H7 (cell line): ENCODE data around the gene CIAO1. TPM values are rescaled to one million over a fixed set of nuclear protein-coding genes. Genes with fewer than 3 reads are reported as not detected.

Source experiments
- DNase-seq: peaks from one replicate; pipeline ENCODE4 v3.0.0; 2012
- H3K27me3 ChIP-seq: 2 replicates; pipeline ENCODE4 v1.6.0; 2011; ENCODE audit warnings: mild to moderate bottlenecking, low read length; ENCODE audit not compliant: control insufficient read depth, insufficient read depth
- H3K36me3 ChIP-seq: replicated peaks from 2 replicates; pipeline ENCODE4 v1.5.1; 2011; ENCODE audit warnings: low read length; ENCODE audit not compliant: control insufficient read depth, insufficient read depth
- H3K4me3 ChIP-seq: 2 replicates; pipeline ENCODE4 v1.5.1; 2011; ENCODE audit warnings: low read depth, mild to moderate bottlenecking, control low read depth, low read length, moderate library complexity; ENCODE audit not compliant: insufficient read depth
- total RNA-seq: library from RNA; depleted of rRNA; stranded (reverse); fragments of >200 nt; shearing (Covaris generic); gene quantifications from 2 replicates; pipeline ENCODE4 v1.2.3, GENCODE V29; 2014; rRNA removed

The CIAO1 gene
- total RNA-seq, 1 experiment from 2014 or later: 111 TPM

DNA sequence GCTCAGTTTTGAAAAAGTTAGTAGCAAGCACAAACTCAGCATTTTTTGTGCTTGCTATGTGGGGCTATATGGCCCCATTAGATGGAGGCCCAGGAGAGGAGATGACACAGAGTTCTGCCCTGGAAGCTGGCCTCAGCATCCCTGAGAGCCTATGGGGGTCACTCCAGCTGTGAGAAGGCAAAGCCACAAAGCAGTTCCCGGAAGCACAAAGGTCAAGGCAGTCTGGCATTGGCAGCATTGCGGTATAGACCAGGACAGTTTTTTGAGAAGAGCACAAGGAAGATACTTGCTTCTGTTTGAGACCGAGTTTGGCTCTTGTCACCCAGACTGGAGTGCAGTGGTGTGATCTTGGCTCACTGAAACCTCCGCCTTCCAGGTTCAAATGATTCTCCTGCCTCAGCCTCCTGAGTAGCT, 51.6 kb downstream of the CIAO1 start:
- no peaks in the 10 kb centered on the region for H3K36me3 ChIP-seq
- peaks cover 33% of the 10 kb centered on the region for H3K27me3 ChIP-seq
- H3K4me3 ChIP-seq: no peak overlapping the region
- DNase-seq: no peak

DNA sequence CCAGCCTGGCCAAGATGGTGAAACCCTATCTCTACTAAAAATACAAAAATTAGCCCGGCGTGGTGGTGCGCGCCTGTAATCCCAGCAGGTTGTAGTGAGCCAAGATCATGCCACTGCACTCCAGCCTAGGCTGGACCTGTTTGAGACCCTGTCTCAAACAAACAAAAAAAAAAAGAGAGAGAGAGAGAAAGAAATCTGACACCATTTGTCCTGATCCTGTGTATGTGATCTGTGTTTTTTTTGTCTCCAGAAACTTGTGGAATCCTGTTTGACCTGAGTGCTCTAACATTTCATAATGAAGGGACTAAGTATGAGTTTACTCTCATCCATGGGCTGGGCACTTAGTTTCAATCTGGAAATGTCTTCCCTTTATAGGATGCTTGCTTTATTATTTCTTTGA, 52.7 kb downstream of the CIAO1 start:
- Histone ChIP-seq H3K4me3 (no peak overlapping the region), H3K36me3 (no peaks in the 10 kb centered on the region), H3K27me3 (peaks cover 43% of the 10 kb centered on the region)
- no peak for DNase-seq

DNA sequence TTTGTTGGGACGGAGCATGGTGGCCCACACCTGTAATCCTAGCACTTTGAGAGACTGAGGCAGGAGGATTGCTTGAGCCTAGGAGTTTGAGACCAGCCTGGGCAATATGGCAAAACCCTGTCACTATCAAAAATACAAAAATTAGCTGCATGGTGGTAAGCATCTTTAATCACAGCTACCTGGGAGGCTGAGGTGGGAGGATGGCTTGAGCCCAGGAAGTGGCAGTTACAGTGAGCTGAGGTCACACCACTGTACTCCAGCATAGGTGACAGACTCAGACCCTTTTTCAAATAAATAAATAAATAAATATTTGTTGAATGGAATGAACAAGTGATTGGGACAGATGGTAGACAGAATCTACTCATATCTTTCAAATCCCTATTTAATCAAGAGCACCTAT, 53.4 kb downstream of the CIAO1 start:
- no peak for DNase-seq
- H3K36me3 ChIP-seq: no peaks in the 10 kb centered on the region
- no peak overlapping the region for H3K4me3 ChIP-seq
- H3K27me3 ChIP-seq: peaks cover 46% of the 10 kb centered on the region

DNA sequence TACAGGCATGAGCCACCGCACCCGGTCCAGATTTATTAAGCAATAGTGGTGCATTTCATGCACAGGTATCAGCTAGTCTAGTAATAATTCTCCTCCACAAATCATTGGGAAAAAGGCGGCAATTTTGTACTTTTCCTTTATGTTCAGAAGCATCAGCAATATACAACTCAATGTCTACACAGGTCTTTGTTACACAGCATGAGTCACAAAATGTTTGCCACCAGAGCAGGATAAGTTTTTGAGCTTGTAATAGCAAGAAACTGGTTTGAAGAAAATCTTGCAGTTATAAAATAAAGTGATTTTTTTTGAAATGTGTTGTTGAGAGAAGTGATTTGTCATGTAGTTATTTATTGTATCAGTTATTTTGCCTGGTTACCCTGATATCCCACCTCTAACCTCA, 54.3 kb downstream of the CIAO1 start:
- no peak overlapping the region for H3K4me3 ChIP-seq
- peaks cover 51% of the 10 kb centered on the region for H3K27me3 ChIP-seq
- DNase-seq: no peak
- no peaks in the 10 kb centered on the region for H3K36me3 ChIP-seq

DNA sequence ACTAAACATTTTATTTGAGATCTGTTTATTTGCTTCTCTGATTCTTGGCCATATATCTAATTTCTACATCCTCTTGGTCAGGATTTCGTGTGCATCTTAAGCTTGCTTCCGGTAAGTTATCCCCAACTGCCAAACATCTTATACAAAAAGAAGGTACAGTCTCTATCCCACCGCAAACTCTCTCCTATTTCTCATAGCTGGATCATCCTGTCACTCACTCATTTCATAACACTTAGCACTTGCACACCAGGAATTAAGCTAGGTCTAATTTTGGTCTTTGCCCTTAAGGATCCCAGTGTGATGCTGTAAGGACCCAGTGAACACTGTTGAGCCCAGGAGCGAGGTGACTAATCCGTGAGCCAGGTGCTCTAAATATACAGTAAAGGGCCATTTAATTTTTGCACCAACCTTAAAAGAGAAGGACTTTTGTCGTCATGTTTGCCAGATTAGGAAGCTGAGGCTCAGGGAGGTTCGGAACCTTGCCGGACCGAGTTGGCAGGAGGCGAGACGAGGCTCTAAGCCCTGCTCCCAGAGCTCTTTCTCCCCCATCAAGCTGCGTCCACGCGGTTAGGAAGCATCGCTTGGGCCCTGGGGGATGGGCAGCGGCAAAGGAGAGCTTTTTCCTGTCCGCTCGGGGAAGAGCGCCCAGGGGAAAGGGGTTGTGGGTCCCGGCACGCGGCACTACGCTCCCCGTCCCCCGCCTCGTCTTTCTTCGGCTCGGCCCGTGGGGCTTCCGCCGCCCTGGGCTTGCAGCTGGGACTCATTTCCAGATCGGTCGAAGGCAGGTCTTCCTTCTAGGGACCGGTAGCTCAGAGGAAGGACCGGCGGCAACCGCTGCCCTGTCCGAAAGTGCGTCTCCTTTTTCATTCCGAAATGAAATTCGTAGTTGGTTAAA, 55.0 kb downstream of the CIAO1 start:
- Histone ChIP-seq H3K36me3 (no peaks in the 10 kb centered on the region), H3K27me3 (peaks cover 55% of the 10 kb centered on the region), H3K4me3 (peak overlapping the region; percentile 67)
- peak; percentile 78 for DNase-seq

Other genes with a start within 250 kb of the CIAO1 start
- gene GPAT2, start 231.3 kb upstream of the CIAO1 start, total RNA-seq: 0.14 and 0.44 TPM in 2 replicates
- gene ADRA2B, start 149.7 kb upstream of the CIAO1 start, total RNA-seq: 1.6 and 1.9 TPM in 2 replicates
- gene ASTL, start 127.7 kb upstream of the CIAO1 start, total RNA-seq: not detected in 2 replicates
- gene DUSP2, start 120.8 kb upstream of the CIAO1 start, total RNA-seq: 2.0 and 3.6 TPM in 2 replicates
- 233 and 253 TPM in 2 replicates for gene STARD7, start 57.4 kb upstream of the CIAO1 start, total RNA-seq
- 13.4 and 13.8 TPM in 2 replicates for gene TMEM127, start 228 bp upstream of the CIAO1 start, total RNA-seq
- 60.5 and 73.5 TPM in 2 replicates for gene SNRNP200, start 39.3 kb downstream of the CIAO1 start, total RNA-seq
- gene ITPRIPL1, start 59.1 kb downstream of the CIAO1 start, total RNA-seq: 8.8 and 9.0 TPM in 2 replicates
- 37.2 and 46.4 TPM in 2 replicates for gene NCAPH, start 69.5 kb downstream of the CIAO1 start, total RNA-seq
- gene NEURL3, start 239.1 kb downstream of the CIAO1 start, total RNA-seq: 0.10 TPM in 1 of 2 replicates, not detected in the other